ENCODE results near the gene AMFR. TPM values are rescaled to one million over a fixed set of nuclear protein-coding genes. Genes with fewer than 3 reads are reported as not detected.
A peak's percentile ranks its signal among the peaks of the same experiment; 100 is the strongest.

The AMFR gene
- total RNA-seq, 6 experiments from 2014 or later, result 92.2 to 189 (median 137) TPM

DNA sequence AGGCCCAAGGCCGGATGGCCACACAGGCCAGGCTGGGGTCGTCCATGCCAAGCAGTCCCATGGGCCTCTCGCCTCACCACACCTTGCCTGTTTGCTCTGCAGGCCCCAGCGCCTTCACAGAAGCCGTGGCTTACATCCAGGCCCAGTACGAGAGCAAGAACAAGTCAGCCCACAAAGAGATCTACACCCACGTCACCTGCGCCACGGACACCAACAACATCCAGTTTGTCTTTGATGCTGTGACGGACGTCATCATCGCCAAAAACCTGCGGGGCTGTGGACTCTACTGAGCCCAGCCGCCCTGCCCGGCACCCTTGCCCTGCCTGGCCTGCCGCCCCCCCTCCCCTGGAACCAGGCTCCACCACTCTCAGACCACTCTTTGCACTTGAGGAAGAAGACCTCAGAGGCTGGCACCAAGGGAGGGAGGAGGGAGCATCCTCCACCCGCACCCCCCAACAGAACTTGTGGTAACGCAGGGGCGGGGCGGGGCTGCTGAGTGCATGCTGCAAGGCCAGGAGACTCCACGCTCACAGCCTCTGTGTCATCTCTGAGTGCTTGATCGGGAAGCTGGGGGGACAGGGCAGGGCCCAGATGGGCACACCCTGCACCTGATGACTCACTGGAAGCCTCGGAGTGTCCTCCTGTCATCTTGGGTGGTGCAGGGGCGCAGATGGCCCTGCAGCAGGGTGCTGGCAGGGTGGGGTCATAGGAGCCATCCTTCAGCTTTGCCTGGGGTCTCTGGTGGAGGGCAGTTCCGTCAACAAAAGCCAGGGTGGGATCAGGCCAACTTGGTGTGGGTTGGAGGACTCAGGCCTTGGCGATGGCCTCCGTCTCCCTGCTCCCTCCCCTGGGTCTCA lies 81.5 kb downstream of the AMFR start:
- 81% methylated on average over 4 of the region's 27 CpGs for WGBS (ENCODE audit: insufficient coverage, low coverage, low lambda C conversion rate, missing lambda C conversion rate)
- peak in 1 of 3 donors; percentile 53 for DNase-seq
- peaks cover 0 to 10% (median 1%) of the 10 kb centered on the region in 4 donors for H3K36me3 ChIP-seq
- ATAC-seq, result no peak
- H3K9me3 ChIP-seq, result no peaks in the 10 kb centered on the region
- no peak for TF ChIP-seq POLR2A (IDR thresholded peaks at IDR 0.05)
- TF ChIP-seq, protein P1, sequence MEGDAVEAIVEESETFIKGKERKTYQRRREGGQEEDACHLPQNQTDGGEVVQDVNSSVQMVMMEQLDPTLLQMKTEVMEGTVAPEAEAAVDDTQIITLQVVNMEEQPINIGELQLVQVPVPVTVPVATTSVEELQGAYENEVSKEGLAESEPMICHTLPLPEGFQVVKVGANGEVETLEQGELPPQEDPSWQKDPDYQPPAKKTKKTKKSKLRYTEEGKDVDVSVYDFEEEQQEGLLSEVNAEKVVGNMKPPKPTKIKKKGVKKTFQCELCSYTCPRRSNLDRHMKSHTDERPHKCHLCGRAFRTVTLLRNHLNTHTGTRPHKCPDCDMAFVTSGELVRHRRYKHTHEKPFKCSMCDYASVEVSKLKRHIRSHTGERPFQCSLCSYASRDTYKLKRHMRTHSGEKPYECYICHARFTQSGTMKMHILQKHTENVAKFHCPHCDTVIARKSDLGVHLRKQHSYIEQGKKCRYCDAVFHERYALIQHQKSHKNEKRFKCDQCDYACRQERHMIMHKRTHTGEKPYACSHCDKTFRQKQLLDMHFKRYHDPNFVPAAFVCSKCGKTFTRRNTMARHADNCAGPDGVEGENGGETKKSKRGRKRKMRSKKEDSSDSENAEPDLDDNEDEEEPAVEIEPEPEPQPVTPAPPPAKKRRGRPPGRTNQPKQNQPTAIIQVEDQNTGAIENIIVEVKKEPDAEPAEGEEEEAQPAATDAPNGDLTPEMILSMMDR (IDR thresholded peaks at IDR 0.05), result no peak
- H3K4me1 ChIP-seq, result peaks cover 0 to 25% (median 9%) of the 10 kb centered on the region in 4 donors
- peak overlapping the region in 1 of 3 donors; percentile 70 for H3K27ac ChIP-seq
- H3K27me3 ChIP-seq, result no peaks in the 10 kb centered on the region
- no peak overlapping the region for H3K4me3 ChIP-seq
- intact Hi-C loops (cut with DNase I), result no loop called here

GRCh38 chr16:56341656-56342399 lies 83.5 kb downstream of the AMFR start:
- intact Hi-C loops (cut with DNase I), result no loop called here
- H3K27me3 ChIP-seq, result no peaks in the 10 kb centered on the region
- H3K4me3 ChIP-seq, result no peak overlapping the region
- H3K9me3 ChIP-seq, result no peaks in the 10 kb centered on the region
- H3K4me1 ChIP-seq, result peaks cover 0 to 20% (median 8%) of the 10 kb centered on the region in 4 donors
- no CpG with 5 or more reads among the region's 9 CpGs for WGBS (ENCODE audit: insufficient coverage, low coverage, low lambda C conversion rate, missing lambda C conversion rate)
- peak in 1 of 3 donors; percentile 54 for DNase-seq
- no peak for ATAC-seq
- peaks cover 0 to 10% (median 1%) of the 10 kb centered on the region in 4 donors for H3K36me3 ChIP-seq
- TF ChIP-seq, protein P1 (IDR thresholded peaks at IDR 0.05), result no peak
- TF ChIP-seq POLR2A (IDR thresholded peaks at IDR 0.05), result no peak
- H3K27ac ChIP-seq, result no peak overlapping the region

- no CpG with 5 or more reads among the region's 17 CpGs for whole genome bisulfite sequencing (ENCODE audit: insufficient coverage, low coverage, low lambda C conversion rate, missing lambda C conversion rate)
- Histone ChIP-seq H3K36me3 (peaks cover 0 to 10% (median 1%) of the 10 kb centered on the region in 4 donors), H3K27ac (no peak overlapping the region), H3K4me1 (peaks cover 0 to 19% (median 8%) of the 10 kb centered on the region in 4 donors), H3K9me3 (no peaks in the 10 kb centered on the region), H3K4me3 (no peak overlapping the region), H3K27me3 (no peaks in the 10 kb centered on the region)
- ATAC-seq (no peak), DNase-seq (peak in 1 of 3 donors; percentile 35)
- TF ChIP-seq, protein P1 (IDR thresholded peaks at IDR 0.05), result no peak
- no peak for TF ChIP-seq POLR2A (IDR thresholded peaks at IDR 0.05)
- intact Hi-C loops (cut with DNase I), result no loop called here
Observed at GRCh38 chr16:56340864-56341365, 84.4 kb downstream of the AMFR start.

DNA sequence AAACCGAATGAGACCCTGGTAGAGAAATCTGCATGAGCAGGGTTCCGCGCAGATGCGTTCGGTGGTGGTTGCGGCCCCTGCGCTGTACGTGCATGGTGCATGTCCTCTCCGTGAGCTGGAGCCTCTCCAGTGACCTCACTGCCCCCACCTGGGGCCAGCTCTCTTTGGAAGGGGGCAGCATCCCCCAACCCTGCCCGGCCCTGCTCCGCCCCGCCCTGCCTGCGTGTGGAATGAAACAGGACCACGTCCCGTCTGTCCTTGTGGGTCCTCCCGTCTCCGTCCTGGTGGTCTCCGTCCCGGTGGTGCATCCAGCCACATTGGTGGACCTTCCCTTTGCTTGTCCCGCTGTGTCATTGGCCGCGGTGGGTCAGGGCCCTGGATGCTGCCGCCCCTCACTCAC lies 84.9 kb downstream of the AMFR start:
- H3K4me1 ChIP-seq, result peaks cover 0 to 15% (median 5%) of the 10 kb centered on the region in 4 donors
- whole genome bisulfite sequencing (ENCODE audit: insufficient coverage, low coverage, low lambda C conversion rate, missing lambda C conversion rate), result 94% methylated on average over 20 of the region's 23 CpGs
- TF ChIP-seq POLR2A (IDR thresholded peaks at IDR 0.05), result no peak
- TF ChIP-seq, protein P1 (IDR thresholded peaks at IDR 0.05), result no peak
- intact Hi-C loops (cut with DNase I), result no loop called here
- peaks cover 0 to 10% (median 1%) of the 10 kb centered on the region in 4 donors for H3K36me3 ChIP-seq
- no peaks in the 10 kb centered on the region for H3K9me3 ChIP-seq
- H3K27me3 ChIP-seq, result no peaks in the 10 kb centered on the region
- no peak overlapping the region for H3K4me3 ChIP-seq
- DNase-seq (peak in 1 of 3 donors; percentile 53), ATAC-seq (no peak)
- no peak overlapping the region for H3K27ac ChIP-seq

All from right lobe of liver (tissue), 6 donors.